Fibroblast of lung (primary cell): ENCODE results near the gene CASKIN1.

Source experiments
- CTCF ChIP-seq, 2 donors: IDR thresholded peaks in 1 of 2; conservative IDR thresholded peaks in 1 of 2; 1 replicate in 1 of 2; 2 replicates in 1 of 2; pipeline ENCODE4 v1.5.1; 2011 to 2012; ENCODE audit warnings: low read length in 2 of 2, control low read depth in 1 of 2, inconsistent platforms in 1 of 2, low read depth in 1 of 2, mild to moderate bottlenecking in 1 of 2
- EZH2 ChIP-seq: IDR thresholded peaks from 2 replicates; pipeline ENCODE4 v1.5.1; 2012; ENCODE audit warnings: low read length, control low read depth, mild to moderate bottlenecking; ENCODE audit errors: missing control alignments

DNA sequence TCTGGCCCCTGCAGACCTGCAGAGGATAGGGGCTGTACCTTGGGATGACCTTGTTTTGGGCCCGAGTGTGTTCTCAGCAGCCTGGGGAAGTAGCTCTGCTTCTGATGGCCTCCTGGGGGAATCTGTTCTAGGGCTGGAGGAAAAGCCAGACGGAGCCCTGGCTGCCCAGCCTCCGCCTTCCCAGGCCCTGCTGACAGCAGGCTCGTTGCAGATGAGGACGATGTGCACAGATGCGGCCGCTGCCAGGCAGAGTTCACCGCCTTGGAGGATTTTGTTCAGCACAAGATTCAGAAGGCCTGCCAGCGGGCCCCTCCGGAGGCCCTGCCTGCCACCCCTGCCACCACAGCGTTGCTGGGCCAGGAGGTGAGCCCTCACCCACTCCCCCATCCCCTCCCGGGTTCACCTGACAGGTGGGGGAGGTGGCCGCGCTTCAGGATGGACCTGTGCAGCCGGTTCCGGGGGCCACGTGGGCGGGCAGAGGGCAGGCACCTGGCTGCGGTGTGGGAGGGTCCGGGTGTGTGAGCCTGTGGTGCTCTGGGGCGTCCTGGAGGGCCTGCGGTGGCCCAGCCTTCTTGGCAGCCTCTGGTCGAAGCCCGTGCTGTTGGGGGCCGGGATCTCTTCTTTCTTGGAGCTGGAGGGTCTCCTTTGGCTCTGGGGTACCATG lies 31.9 kb upstream of the CASKIN1 start:
- TF ChIP-seq CTCF (conservative IDR thresholded peaks at IDR 0.05 in 1 of 2, IDR thresholded peaks at IDR 0.05 in 1 of 2; ENCODE audit: low read depth in 1 of 2, low read length in 2 of 2) (no peak), EZH2 (no peak)
